Lower lobe of right lung (tissue), 2 donors: ENCODE results near the gene PNMA8A. TPM values are rescaled to one million over a fixed set of nuclear protein-coding genes. Genes with fewer than 3 reads are reported as not detected.
"Not testable (repeated sequence)": the region's sequence is repeated elsewhere in the genome, so short reads cannot be mapped to it uniquely, and the experiment has no call there.

Source experiments
- ATAC-seq, 2 donors: fragments of 200-7000 bp; cut with Tn5 transposase; one replicate each; pipeline ENCODE4 v1.9.1; 2020 to 2022; ENCODE audit warnings: mild to moderate bottlenecking in 2 of 2, moderate library complexity in 2 of 2
- DNase-seq: peaks from one replicate; pipeline ENCODE4 v3.0.0-alpha.2; 2020
- H3K27ac ChIP-seq: fragments of 200-600 bp; one replicate; pipeline ENCODE4 v1.8.0; 2022
- H3K27me3 ChIP-seq: fragments of 200-600 bp; one replicate; pipeline ENCODE4 v1.8.0; 2022; ENCODE audit warnings: low read depth
- H3K36me3 ChIP-seq: fragments of 200-600 bp; one replicate; pipeline ENCODE4 v1.8.0; 2022; ENCODE audit warnings: mild to moderate bottlenecking
- H3K4me1 ChIP-seq: fragments of 200-600 bp; one replicate; pipeline ENCODE4 v1.8.0; 2022
- H3K4me3 ChIP-seq: fragments of 200-600 bp; one replicate; pipeline ENCODE4 v1.8.0; 2022; ENCODE audit warnings: mild to moderate bottlenecking
- H3K9me3 ChIP-seq: fragments of 200-600 bp; one replicate; pipeline ENCODE4 v1.8.0; 2022
- intact Hi-C: fragments of 100-400 bp; cut with DNase I; formaldehyde crosslinking; loops from one replicate; pipeline ENCODE4 v1.11.0; 2022
- total RNA-seq: library from RNA; stranded (reverse); fragmentation: NEBNext Ultra II Directional; extraction: Animal tissue kit (Norgen Biotek cat#: 25700); gene quantifications from one replicate; pipeline ENCODE4 v1.2.1, GENCODE V29; 2021
- TF ChIP-seq, protein P1 (sequence below): fragments of 200-600 bp; IDR thresholded peaks from one replicate; pipeline ENCODE4 v1.8.0; 2022; ENCODE audit warnings: antibody characterized with exemption, mild to moderate bottlenecking
- donor health status: DM: no; HTN: yes; CAD: no; lungs with severe emphysema.

Gene PNMA8A
- total RNA-seq, 1 donor from 2014 or later: 1.5 TPM

- TF ChIP-seq, protein P1, sequence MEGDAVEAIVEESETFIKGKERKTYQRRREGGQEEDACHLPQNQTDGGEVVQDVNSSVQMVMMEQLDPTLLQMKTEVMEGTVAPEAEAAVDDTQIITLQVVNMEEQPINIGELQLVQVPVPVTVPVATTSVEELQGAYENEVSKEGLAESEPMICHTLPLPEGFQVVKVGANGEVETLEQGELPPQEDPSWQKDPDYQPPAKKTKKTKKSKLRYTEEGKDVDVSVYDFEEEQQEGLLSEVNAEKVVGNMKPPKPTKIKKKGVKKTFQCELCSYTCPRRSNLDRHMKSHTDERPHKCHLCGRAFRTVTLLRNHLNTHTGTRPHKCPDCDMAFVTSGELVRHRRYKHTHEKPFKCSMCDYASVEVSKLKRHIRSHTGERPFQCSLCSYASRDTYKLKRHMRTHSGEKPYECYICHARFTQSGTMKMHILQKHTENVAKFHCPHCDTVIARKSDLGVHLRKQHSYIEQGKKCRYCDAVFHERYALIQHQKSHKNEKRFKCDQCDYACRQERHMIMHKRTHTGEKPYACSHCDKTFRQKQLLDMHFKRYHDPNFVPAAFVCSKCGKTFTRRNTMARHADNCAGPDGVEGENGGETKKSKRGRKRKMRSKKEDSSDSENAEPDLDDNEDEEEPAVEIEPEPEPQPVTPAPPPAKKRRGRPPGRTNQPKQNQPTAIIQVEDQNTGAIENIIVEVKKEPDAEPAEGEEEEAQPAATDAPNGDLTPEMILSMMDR: no peak
- Histone ChIP-seq H3K9me3 (no peaks in the 10 kb centered on the region), H3K36me3 (no peaks in the 10 kb centered on the region), H3K4me1 (no peaks in the 10 kb centered on the region), H3K27me3 (peaks cover 31% of the 10 kb centered on the region), H3K27ac (no peak overlapping the region), H3K4me3 (no peak overlapping the region)
- intact Hi-C loops: no loop called here
- DNase-seq (no peak), ATAC-seq (no peak)
Observed at GRCh38 chr19:46435009-46435408, 36.4 kb downstream of the PNMA8A start.

DNA sequence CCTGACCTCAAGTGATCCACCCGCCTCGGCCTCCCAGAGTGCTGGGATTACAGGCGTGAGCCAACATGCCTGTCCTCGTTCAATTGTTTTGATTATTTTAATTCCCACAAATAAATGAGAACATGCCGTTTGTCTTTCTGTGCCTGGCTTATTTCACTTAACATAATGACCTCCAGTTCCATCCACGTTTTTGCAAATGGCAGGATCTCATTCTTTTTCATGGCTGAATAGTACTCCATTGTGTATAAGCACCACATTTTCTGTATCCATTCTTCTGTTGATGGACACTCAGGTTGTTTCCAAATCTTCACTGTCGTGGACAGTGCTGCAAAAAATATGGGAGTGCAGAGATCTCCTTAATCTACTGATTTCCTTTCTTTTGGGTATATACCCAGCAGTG lies 37.9 kb downstream of the PNMA8A start:
- ATAC-seq, intact Hi-C loops, H3K36me3 ChIP-seq, H3K9me3 ChIP-seq, H3K4me1 ChIP-seq, H3K27ac ChIP-seq, DNase-seq, H3K4me3 ChIP-seq: not testable (repeated sequence)
- H3K27me3 ChIP-seq: peaks cover 41% of the 10 kb centered on the region

GRCh38 chr19:46431824-46432223 lies 39.5 kb downstream of the PNMA8A start:
- Histone ChIP-seq H3K4me1 (peaks cover 3% of the 10 kb centered on the region), H3K27ac (no peak overlapping the region), H3K27me3 (peaks cover 57% of the 10 kb centered on the region), H3K4me3 (no peak overlapping the region), H3K9me3 (no peaks in the 10 kb centered on the region), H3K36me3 (no peaks in the 10 kb centered on the region)
- ATAC-seq: no peak
- intact Hi-C loops: no loop called here
- TF ChIP-seq, protein P1: no peak
- peak; percentile 24 for DNase-seq

- Histone ChIP-seq H3K4me3 (no peak overlapping the region), H3K9me3 (no peaks in the 10 kb centered on the region), H3K36me3 (no peaks in the 10 kb centered on the region), H3K27ac (no peak overlapping the region), H3K4me1 (peaks cover 9% of the 10 kb centered on the region), H3K27me3 (peaks cover 63% of the 10 kb centered on the region)
- intact Hi-C loops: no loop called here
- ATAC-seq (no peak), DNase-seq (no peak)
- TF ChIP-seq, protein P1: no peak
Observed at GRCh38 chr19:46429999-46430398, 41.4 kb downstream of the PNMA8A start.

- intact Hi-C loops: no loop called here
- Histone ChIP-seq H3K4me3 (peak within 1 kb of the TSS; percentile 19), H3K36me3 (no peaks in the 10 kb centered on the region), H3K9me3 (no peaks in the 10 kb centered on the region), H3K27me3 (peaks cover 54% of the 10 kb centered on the region), H3K4me1 (peaks cover 9% of the 10 kb centered on the region), H3K27ac (no peak within 1 kb of the TSS)
- TF ChIP-seq, protein P1: no peak
- DNase-seq (peak; percentile 71), ATAC-seq (peak; percentile 54 to 61)
Observed at GRCh38 chr19:46428239-46429135, 42.9 kb downstream of the PNMA8A start, which contains the start of gene PNMA8C. Gene PNMA8C, minus strand, starts transcription at chr19:46428936. Its CDS starts 577 bp downstream, at chr19:46428359.

GRCh38 chr19:46427518-46428045 lies 43.8 kb downstream of the PNMA8A start:
- H3K4me3 ChIP-seq: no peak overlapping the region
- intact Hi-C loops: no loop called here

More at GRCh38 chr19:46427518-46428045, 43.8 kb downstream of the PNMA8A start:
- TF ChIP-seq, protein P1: no peak
- no peaks in the 10 kb centered on the region for H3K9me3 ChIP-seq
- peaks cover 9% of the 10 kb centered on the region for H3K4me1 ChIP-seq
- peaks cover 47% of the 10 kb centered on the region for H3K27me3 ChIP-seq
- no peaks in the 10 kb centered on the region for H3K36me3 ChIP-seq
- ATAC-seq: no peak
- DNase-seq: peak; percentile 27
- H3K27ac ChIP-seq: no peak overlapping the region
